NB4 (cell line): ENCODE results near the gene SPATA32.

ENCODE experiments used
- MYC ChIP-seq: IDR thresholded peaks from 2 replicates; pipeline ENCODE4 v1.6.1; 2011; ENCODE audit warnings: low read depth, low read length
- TF ChIP-seq, protein P1 (sequence below): IDR thresholded peaks from one replicate; pipeline ENCODE4 v1.5.1; 2012; ENCODE audit warnings: low read depth, low read length

GRCh38 chr17:45267436-45268055, 5.7 kb upstream of the SPATA32 start:
- TF ChIP-seq, protein P1, sequence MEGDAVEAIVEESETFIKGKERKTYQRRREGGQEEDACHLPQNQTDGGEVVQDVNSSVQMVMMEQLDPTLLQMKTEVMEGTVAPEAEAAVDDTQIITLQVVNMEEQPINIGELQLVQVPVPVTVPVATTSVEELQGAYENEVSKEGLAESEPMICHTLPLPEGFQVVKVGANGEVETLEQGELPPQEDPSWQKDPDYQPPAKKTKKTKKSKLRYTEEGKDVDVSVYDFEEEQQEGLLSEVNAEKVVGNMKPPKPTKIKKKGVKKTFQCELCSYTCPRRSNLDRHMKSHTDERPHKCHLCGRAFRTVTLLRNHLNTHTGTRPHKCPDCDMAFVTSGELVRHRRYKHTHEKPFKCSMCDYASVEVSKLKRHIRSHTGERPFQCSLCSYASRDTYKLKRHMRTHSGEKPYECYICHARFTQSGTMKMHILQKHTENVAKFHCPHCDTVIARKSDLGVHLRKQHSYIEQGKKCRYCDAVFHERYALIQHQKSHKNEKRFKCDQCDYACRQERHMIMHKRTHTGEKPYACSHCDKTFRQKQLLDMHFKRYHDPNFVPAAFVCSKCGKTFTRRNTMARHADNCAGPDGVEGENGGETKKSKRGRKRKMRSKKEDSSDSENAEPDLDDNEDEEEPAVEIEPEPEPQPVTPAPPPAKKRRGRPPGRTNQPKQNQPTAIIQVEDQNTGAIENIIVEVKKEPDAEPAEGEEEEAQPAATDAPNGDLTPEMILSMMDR, result no peak
- TF ChIP-seq MYC, result no peak
